NB4 (cell line): ENCODE data around the gene SPTBN4.

Source experiments
- MYC ChIP-seq: IDR thresholded peaks from 2 replicates; pipeline ENCODE4 v1.6.1; 2011; ENCODE audit warnings: low read depth, low read length
- POLR2A ChIP-seq: IDR thresholded peaks from 2 replicates; pipeline ENCODE4 v1.6.1; 2011; ENCODE audit warnings: mild to moderate bottlenecking; ENCODE audit not compliant: insufficient read length; ENCODE audit errors: extremely low read depth
- TF ChIP-seq, protein P1 (sequence below): IDR thresholded peaks from one replicate; pipeline ENCODE4 v1.5.1; 2012; ENCODE audit warnings: low read depth, low read length

DNA sequence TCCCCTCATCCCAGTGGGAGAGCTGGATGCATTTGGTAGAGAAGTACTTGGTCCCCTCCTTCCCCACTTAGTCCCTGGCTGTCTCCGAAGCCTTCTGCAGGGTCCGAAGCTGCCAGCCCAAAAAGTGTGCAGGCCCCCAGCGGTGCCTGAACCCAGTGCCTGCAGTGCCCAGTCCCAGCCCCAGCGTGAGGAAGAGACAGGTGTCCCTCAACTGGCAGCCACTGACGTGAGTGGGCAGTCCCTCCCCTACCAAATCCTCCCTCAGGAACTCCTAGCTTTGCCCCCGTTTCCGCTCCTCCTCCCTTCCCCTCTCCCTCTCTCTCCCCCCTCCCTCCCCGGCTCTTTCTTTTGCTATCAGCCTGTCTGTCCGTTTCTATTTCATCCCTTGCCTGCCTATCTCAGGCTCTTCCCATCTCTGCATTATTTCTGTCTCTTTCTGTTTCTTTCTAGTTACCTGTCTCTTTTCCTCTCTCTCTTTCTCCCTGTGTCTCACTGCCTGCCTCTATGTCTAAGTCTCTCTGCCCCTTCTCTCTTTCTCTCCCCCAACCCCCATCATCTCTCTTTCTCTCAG is 132.6 kb downstream of the SPTBN4 start:
- TF ChIP-seq, protein P1, sequence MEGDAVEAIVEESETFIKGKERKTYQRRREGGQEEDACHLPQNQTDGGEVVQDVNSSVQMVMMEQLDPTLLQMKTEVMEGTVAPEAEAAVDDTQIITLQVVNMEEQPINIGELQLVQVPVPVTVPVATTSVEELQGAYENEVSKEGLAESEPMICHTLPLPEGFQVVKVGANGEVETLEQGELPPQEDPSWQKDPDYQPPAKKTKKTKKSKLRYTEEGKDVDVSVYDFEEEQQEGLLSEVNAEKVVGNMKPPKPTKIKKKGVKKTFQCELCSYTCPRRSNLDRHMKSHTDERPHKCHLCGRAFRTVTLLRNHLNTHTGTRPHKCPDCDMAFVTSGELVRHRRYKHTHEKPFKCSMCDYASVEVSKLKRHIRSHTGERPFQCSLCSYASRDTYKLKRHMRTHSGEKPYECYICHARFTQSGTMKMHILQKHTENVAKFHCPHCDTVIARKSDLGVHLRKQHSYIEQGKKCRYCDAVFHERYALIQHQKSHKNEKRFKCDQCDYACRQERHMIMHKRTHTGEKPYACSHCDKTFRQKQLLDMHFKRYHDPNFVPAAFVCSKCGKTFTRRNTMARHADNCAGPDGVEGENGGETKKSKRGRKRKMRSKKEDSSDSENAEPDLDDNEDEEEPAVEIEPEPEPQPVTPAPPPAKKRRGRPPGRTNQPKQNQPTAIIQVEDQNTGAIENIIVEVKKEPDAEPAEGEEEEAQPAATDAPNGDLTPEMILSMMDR = no peak
- TF ChIP-seq POLR2A (no peak), MYC (no peak)
